ENCODE results near the gene LYAR. TPM values are rescaled to one million over a fixed set of nuclear protein-coding genes. Genes with fewer than 3 reads are reported as not detected.

Gene LYAR
- total and polyA plus RNA-seq, 2 of the 13 experiments (the other 11 are each of a cell fraction or from before 2014, with no cell fraction given): 7.8 to 94.2 TPM

- TF ChIP-seq ZNF691 (CRISPR knock-in tag; IDR thresholded peaks at IDR 0.05; ENCODE audit: borderline replicate concordance, low read depth) (0 out of 2 replicates have a peak, but pooled peaks have one; percentile 1), SP140L (CRISPR knock-in tag; IDR thresholded peaks at IDR 0.05; ENCODE audit: borderline replicate concordance) (no peak), CCDC6 (CRISPR knock-in tag; IDR thresholded peaks at IDR 0.05) (no peak), ZNF30 (CRISPR knock-in tag; IDR thresholded peaks at IDR 0.05) (no peak)
- TF ChIP-seq, protein P1, sequence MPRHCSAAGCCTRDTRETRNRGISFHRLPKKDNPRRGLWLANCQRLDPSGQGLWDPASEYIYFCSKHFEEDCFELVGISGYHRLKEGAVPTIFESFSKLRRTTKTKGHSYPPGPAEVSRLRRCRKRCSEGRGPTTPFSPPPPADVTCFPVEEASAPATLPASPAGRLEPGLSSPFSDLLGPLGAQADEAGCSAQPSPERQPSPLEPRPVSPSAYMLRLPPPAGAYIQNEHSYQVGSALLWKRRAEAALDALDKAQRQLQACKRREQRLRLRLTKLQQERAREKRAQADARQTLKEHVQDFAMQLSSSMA (CRISPR knock-in tag; IDR thresholded peaks at IDR 0.05): no peak
- TF ChIP-seq, protein P2, sequence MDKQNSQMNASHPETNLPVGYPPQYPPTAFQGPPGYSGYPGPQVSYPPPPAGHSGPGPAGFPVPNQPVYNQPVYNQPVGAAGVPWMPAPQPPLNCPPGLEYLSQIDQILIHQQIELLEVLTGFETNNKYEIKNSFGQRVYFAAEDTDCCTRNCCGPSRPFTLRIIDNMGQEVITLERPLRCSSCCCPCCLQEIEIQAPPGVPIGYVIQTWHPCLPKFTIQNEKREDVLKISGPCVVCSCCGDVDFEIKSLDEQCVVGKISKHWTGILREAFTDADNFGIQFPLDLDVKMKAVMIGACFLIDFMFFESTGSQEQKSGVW (CRISPR knock-in tag; IDR thresholded peaks at IDR 0.05; ENCODE audit: borderline replicate concordance): 0 out of 2 replicates have a peak, but pooled peaks have one; percentile 22
- TF ChIP-seq, protein P3, sequence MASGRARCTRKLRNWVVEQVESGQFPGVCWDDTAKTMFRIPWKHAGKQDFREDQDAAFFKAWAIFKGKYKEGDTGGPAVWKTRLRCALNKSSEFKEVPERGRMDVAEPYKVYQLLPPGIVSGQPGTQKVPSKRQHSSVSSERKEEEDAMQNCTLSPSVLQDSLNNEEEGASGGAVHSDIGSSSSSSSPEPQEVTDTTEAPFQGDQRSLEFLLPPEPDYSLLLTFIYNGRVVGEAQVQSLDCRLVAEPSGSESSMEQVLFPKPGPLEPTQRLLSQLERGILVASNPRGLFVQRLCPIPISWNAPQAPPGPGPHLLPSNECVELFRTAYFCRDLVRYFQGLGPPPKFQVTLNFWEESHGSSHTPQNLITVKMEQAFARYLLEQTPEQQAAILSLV (CRISPR knock-in tag; IDR thresholded peaks at IDR 0.05; ENCODE audit: borderline replicate concordance): no peak
- TF ChIP-seq, protein P4, sequence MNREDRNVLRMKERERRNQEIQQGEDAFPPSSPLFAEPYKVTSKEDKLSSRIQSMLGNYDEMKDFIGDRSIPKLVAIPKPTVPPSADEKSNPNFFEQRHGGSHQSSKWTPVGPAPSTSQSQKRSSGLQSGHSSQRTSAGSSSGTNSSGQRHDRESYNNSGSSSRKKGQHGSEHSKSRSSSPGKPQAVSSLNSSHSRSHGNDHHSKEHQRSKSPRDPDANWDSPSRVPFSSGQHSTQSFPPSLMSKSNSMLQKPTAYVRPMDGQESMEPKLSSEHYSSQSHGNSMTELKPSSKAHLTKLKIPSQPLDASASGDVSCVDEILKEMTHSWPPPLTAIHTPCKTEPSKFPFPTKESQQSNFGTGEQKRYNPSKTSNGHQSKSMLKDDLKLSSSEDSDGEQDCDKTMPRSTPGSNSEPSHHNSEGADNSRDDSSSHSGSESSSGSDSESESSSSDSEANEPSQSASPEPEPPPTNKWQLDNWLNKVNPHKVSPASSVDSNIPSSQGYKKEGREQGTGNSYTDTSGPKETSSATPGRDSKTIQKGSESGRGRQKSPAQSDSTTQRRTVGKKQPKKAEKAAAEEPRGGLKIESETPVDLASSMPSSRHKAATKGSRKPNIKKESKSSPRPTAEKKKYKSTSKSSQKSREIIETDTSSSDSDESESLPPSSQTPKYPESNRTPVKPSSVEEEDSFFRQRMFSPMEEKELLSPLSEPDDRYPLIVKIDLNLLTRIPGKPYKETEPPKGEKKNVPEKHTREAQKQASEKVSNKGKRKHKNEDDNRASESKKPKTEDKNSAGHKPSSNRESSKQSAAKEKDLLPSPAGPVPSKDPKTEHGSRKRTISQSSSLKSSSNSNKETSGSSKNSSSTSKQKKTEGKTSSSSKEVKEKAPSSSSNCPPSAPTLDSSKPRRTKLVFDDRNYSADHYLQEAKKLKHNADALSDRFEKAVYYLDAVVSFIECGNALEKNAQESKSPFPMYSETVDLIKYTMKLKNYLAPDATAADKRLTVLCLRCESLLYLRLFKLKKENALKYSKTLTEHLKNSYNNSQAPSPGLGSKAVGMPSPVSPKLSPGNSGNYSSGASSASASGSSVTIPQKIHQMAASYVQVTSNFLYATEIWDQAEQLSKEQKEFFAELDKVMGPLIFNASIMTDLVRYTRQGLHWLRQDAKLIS (CRISPR knock-in tag; IDR thresholded peaks at IDR 0.05): no peak
Observed at GRCh38 chr4:4289597-4289940, 385 bp downstream of the LYAR start (continued).

Data from HepG2 (cell line).